ENCODE measurements around the gene SNX27.

GRCh38 chr1:151706464-151707415 is 94.9 kb downstream of the SNX27 start:
- TF ChIP-seq CTCF (IDR thresholded peaks at IDR 0.05) (no peak), POLR2A (IDR thresholded peaks at IDR 0.05) (no peak)
